Skeletal muscle tissue (tissue), 4 donors: ENCODE results near the gene PRKCSH. TPM values are rescaled to one million over a fixed set of nuclear protein-coding genes. Genes with fewer than 3 reads are reported as not detected.
"Not testable (repeated sequence)": the region's sequence is repeated elsewhere in the genome, so short reads cannot be mapped to it uniquely, and the experiment has no call there.

Experiments used
- H3K27ac ChIP-seq: one replicate; pipeline ENCODE4 v1.7.0; 2013; ENCODE audit warnings: mild to moderate bottlenecking, low read depth, low read length, inconsistent platforms
- H3K27me3 ChIP-seq, 3 donors: one replicate each; pipeline ENCODE4 v1.7.0; 2013; ENCODE audit warnings: low read length in 3 of 3; ENCODE audit not compliant: control insufficient read depth in 3 of 3, insufficient read depth in 3 of 3
- H3K36me3 ChIP-seq, 3 donors: one replicate each; pipeline ENCODE4 v1.7.0; 2013; ENCODE audit warnings: low read length in 3 of 3; ENCODE audit not compliant: control insufficient read depth in 3 of 3, insufficient read depth in 3 of 3
- H3K4me1 ChIP-seq, 3 donors: one replicate each; pipeline ENCODE4 v1.7.0; 2013; ENCODE audit warnings: low read length in 3 of 3, mild to moderate bottlenecking in 3 of 3; ENCODE audit not compliant: control insufficient read depth in 3 of 3, insufficient read depth in 3 of 3
- H3K4me3 ChIP-seq, 3 donors: one replicate each; pipeline ENCODE4 v1.7.0; 2013; ENCODE audit warnings: low read length in 3 of 3
- H3K9ac ChIP-seq, 3 donors: one replicate each; pipeline ENCODE4 v1.7.0; 2013; ENCODE audit warnings: low read length in 3 of 3, mild to moderate bottlenecking in 3 of 3, moderate library complexity in 2 of 3, low read depth in 1 of 3
- H3K9me3 ChIP-seq, 3 donors: one replicate each; pipeline ENCODE4 v1.7.0; 2013; ENCODE audit warnings: low read length in 3 of 3; ENCODE audit not compliant: control insufficient read depth in 3 of 3
- total RNA-seq: library from RNA; depleted of rRNA; stranded (reverse); fragments of >200 nt; gene quantifications from one replicate; pipeline ENCODE4 v1.2.3, GENCODE V29; 2014
- donor health status: Osteomylitis.

PRKCSH gene
- total RNA-seq, 1 donor from 2014 or later = 67.8 TPM

- no peak overlapping the region for H3K9ac ChIP-seq
- H3K27ac ChIP-seq = no peak overlapping the region
- no peaks in the 10 kb centered on the region for H3K9me3 ChIP-seq
- no peak overlapping the region for H3K4me3 ChIP-seq
- no peaks in the 10 kb centered on the region for H3K4me1 ChIP-seq
- H3K36me3 ChIP-seq = no peaks in the 10 kb centered on the region
- H3K27me3 ChIP-seq = peaks cover 3 to 10% (median 5%) of the 10 kb centered on the region in 3 donors
These were observed 30.7 kb upstream of the PRKCSH start for GRCh38 chr19:11404588-11405222.

- no peaks in the 10 kb centered on the region for H3K36me3 ChIP-seq
- H3K4me3 ChIP-seq = no peak overlapping the region
- H3K27ac ChIP-seq = no peak overlapping the region
- no peaks in the 10 kb centered on the region for H3K9me3 ChIP-seq
- no peaks in the 10 kb centered on the region for H3K4me1 ChIP-seq
- peaks cover 3 to 10% (median 5%) of the 10 kb centered on the region in 3 donors for H3K27me3 ChIP-seq
- H3K9ac ChIP-seq = no peak overlapping the region
These were observed 29.4 kb upstream of the PRKCSH start for GRCh38 chr19:11405846-11406643.

GRCh38 chr19:11406703-11407236, 28.7 kb upstream of the PRKCSH start:
- H3K4me1 ChIP-seq, H3K4me3 ChIP-seq, H3K36me3 ChIP-seq, H3K27ac ChIP-seq, H3K9ac ChIP-seq, H3K9me3 ChIP-seq: not testable (repeated sequence)
- peaks cover 3 to 10% (median 5%) of the 10 kb centered on the region in 3 donors for H3K27me3 ChIP-seq

- Histone ChIP-seq H3K36me3 (no peaks in the 10 kb centered on the region), H3K4me3 (no peak overlapping the region), H3K9ac (no peak overlapping the region), H3K9me3 (no peaks in the 10 kb centered on the region), H3K27ac (no peak overlapping the region), H3K4me1 (no peaks in the 10 kb centered on the region), H3K27me3 (peaks cover 3 to 10% (median 5%) of the 10 kb centered on the region in 3 donors)
These were observed 26.8 kb upstream of the PRKCSH start for GRCh38 chr19:11408591-11408990.

- Histone ChIP-seq H3K27me3 (peaks cover 3 to 10% (median 5%) of the 10 kb centered on the region in 3 donors), H3K9me3 (no peaks in the 10 kb centered on the region), H3K9ac (no peak overlapping the region), H3K36me3 (no peaks in the 10 kb centered on the region), H3K27ac (no peak overlapping the region), H3K4me3 (no peak overlapping the region), H3K4me1 (no peaks in the 10 kb centered on the region)
These were observed 24.8 kb upstream of the PRKCSH start for GRCh38 chr19:11410682-11411081.

GRCh38 chr19:11414544-11414943, 20.9 kb upstream of the PRKCSH start:
- Histone ChIP-seq H3K27me3 (peaks cover 9 to 22% (median 17%) of the 10 kb centered on the region in 3 donors), H3K9ac (no peak overlapping the region), H3K36me3 (no peaks in the 10 kb centered on the region), H3K4me1 (peaks cover 0 to 6% (median 4%) of the 10 kb centered on the region in 3 donors), H3K27ac (no peak overlapping the region), H3K9me3 (no peaks in the 10 kb centered on the region), H3K4me3 (no peak overlapping the region)

GRCh38 chr19:11416346-11417052, 18.9 kb upstream of the PRKCSH start:
- peaks cover 6 to 15% (median 8%) of the 10 kb centered on the region in 3 donors for H3K4me1 ChIP-seq

GRCh38 chr19:11418094-11418548, 17.3 kb upstream of the PRKCSH start:
- Histone ChIP-seq H3K9ac (no peak overlapping the region), H3K36me3 (no peaks in the 10 kb centered on the region), H3K4me3 (no peak overlapping the region), H3K4me1 (peaks cover 8 to 22% (median 15%) of the 10 kb centered on the region in 3 donors), H3K27ac (no peak overlapping the region), H3K27me3 (peaks cover 40 to 54% (median 42%) of the 10 kb centered on the region in 3 donors), H3K9me3 (no peaks in the 10 kb centered on the region)

More at GRCh38 chr19:11416346-11417052, 18.9 kb upstream of the PRKCSH start:
- H3K9ac ChIP-seq = no peak overlapping the region
- no peak overlapping the region for H3K4me3 ChIP-seq
- H3K27me3 ChIP-seq = peaks cover 27 to 39% (median 34%) of the 10 kb centered on the region in 3 donors
- H3K27ac ChIP-seq = no peak overlapping the region
- H3K36me3 ChIP-seq = no peaks in the 10 kb centered on the region
- no peaks in the 10 kb centered on the region for H3K9me3 ChIP-seq

GRCh38 chr19:11418549-11419506, 16.6 kb upstream of the PRKCSH start, which contains the start of gene RGL3:
Gene RGL3, minus strand, starts transcription at chr19:11419314. Its CDS starts 36 bp downstream, at chr19:11419278.
- Histone ChIP-seq H3K9me3 (no peaks in the 10 kb centered on the region), H3K27ac (no peak within 1 kb of the TSS), H3K9ac (peak within 1 kb of the TSS in 1 of 3 donors; percentile 57), H3K4me1 (peaks cover 8 to 23% (median 16%) of the 10 kb centered on the region in 3 donors), H3K4me3 (peak within 1 kb of the TSS; percentile 36 to 54 (median 48)), H3K27me3 (peaks cover 46 to 60% (median 48%) of the 10 kb centered on the region in 3 donors), H3K36me3 (no peaks in the 10 kb centered on the region)
